ENCODE results near the gene HPSE2.

DNA sequence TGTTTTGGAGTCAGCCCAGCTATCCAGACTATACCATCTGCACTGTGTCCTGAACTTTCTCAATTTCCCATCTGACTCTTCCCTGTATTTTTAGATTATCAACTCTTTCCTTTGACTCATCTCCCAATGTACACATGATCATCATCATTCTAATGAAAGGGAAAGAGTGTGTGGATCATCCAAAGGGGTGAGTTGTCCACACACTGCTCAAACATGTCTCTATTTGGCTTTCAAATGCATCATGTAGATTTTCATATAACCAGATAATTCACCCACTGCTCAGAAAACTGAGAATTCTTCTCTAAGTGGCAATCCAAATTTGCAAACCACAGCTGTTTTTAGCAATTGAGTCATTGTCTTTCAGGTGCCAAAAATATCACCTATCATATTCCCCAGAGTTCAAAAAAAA, 598.7 kb downstream of the HPSE2 start:
- TF ChIP-seq, protein P1, sequence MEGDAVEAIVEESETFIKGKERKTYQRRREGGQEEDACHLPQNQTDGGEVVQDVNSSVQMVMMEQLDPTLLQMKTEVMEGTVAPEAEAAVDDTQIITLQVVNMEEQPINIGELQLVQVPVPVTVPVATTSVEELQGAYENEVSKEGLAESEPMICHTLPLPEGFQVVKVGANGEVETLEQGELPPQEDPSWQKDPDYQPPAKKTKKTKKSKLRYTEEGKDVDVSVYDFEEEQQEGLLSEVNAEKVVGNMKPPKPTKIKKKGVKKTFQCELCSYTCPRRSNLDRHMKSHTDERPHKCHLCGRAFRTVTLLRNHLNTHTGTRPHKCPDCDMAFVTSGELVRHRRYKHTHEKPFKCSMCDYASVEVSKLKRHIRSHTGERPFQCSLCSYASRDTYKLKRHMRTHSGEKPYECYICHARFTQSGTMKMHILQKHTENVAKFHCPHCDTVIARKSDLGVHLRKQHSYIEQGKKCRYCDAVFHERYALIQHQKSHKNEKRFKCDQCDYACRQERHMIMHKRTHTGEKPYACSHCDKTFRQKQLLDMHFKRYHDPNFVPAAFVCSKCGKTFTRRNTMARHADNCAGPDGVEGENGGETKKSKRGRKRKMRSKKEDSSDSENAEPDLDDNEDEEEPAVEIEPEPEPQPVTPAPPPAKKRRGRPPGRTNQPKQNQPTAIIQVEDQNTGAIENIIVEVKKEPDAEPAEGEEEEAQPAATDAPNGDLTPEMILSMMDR (IDR thresholded peaks at IDR 0.05): no peak
- TF ChIP-seq POLR2A (IDR thresholded peaks at IDR 0.05; ENCODE audit: low read depth): no peak
- TF ChIP-seq EP300 (IDR thresholded peaks at IDR 0.05): no peak
- TF ChIP-seq POLR2AphosphoS5 (IDR thresholded peaks at IDR 0.05): no peak

Measured in esophagus muscularis mucosa (tissue), 4 donors.